GM12878 (cell line): Measurements from ENCODE around the gene ACTR1B. TPM values are rescaled to one million over a fixed set of nuclear protein-coding genes. Genes with fewer than 3 reads are reported as not detected.
"Not testable (repeated sequence)": the region's sequence is repeated elsewhere in the genome, so short reads cannot be mapped to it uniquely, and the experiment has no call there.

ENCODE experiments used
- ATAC-seq: fragments of 200-7000 bp; cut with Tn5 transposase; 3 replicates; pipeline ENCODE4 v1.9.1; 2020; ENCODE audit warnings: mild to moderate bottlenecking, moderate library complexity
- BruUV-seq: library from RNA; stranded (reverse); fragments of 400-500 nt; replicated peaks from 2 replicates; lab custom pipeline; 2021; lab: Mats Ljungman, UMichigan
- CTCF ChIA-PET: fragments of 300-600 bp; sonication (Branson Sonifier 250); formaldehyde crosslinking; extraction: SDS; loops from one replicate; lab custom pipeline; 2021; ENCODE audit warnings: inconsistent platforms; lab: Yijun Ruan, JAX
- POLR2A ChIA-PET: fragments of 350-600 bp; formaldehyde crosslinking; extraction: SDS; loops from one replicate; lab custom pipeline; 2021; ENCODE audit warnings: inconsistent platforms; lab: Charles Lee
- RAD21 ChIA-PET: fragments of 300-600 bp; sonication (Branson Sonifier 250); formaldehyde crosslinking; loops from one replicate; lab custom pipeline; 2023; ENCODE audit warnings: antibody characterized with exemption; ENCODE audit not compliant: unreplicated experiment; lab: Charles Lee
- SMC1A ChIA-PET: fragments of 300-600 bp; sonication (Branson Sonifier 250); formaldehyde crosslinking; loops from one replicate; lab custom pipeline; 2023; ENCODE audit not compliant: unreplicated experiment, uncharacterized antibody; lab: Charles Lee
- DNase-seq: peaks from one replicate; pipeline ENCODE4 v3.0.0-alpha.2; 2011; ENCODE audit warnings: low read depth, low spot score
- FAIRE-seq: peaks from 3 replicates; lab custom pipeline; 2011; peaks lifted over from hg19 to GRCh38; lab: Jason Lieb, UNC
- H2AFZ ChIP-seq: 2 replicates; pipeline ENCODE4 v1.6.0; 2011; ENCODE audit warnings: low read depth, low read length, control low read depth; ENCODE audit not compliant: control insufficient read depth
- H3K27ac ChIP-seq: 2 replicates; pipeline ENCODE4 v1.5.1; 2011; ENCODE audit warnings: control low read depth; ENCODE audit not compliant: control insufficient read depth, insufficient read depth
- H3K27me3 ChIP-seq, 2 experiments: replicated peaks in 1 of 2; 2 replicates each; pipeline versions ENCODE4 v1.6.0 to v1.6.1; 2011; ENCODE audit warnings: low read length in 1 of 2; ENCODE audit not compliant: control insufficient read depth in 2 of 2, insufficient read depth in 2 of 2
- H3K36me3 ChIP-seq, 2 experiments: 2 replicates each; pipeline ENCODE4 v1.5.1; 2011; ENCODE audit warnings: low read length in 1 of 2; ENCODE audit not compliant: control insufficient read depth in 2 of 2, insufficient read depth in 2 of 2
- H3K4me1 ChIP-seq: 2 replicates; pipeline ENCODE4 v1.6.1; 2011; ENCODE audit warnings: mild to moderate bottlenecking, low read length, moderate library complexity, mixed read lengths; ENCODE audit not compliant: control insufficient read depth, insufficient read depth
- H3K4me2 ChIP-seq: 2 replicates; pipeline ENCODE4 v1.6.0; 2011; ENCODE audit warnings: control low read depth; ENCODE audit not compliant: control insufficient read depth, insufficient read depth
- H3K4me3 ChIP-seq: fragments of 200-600 bp; sonication (generic); 2 replicates; pipeline ENCODE4 v1.5.1; 2016
- H3K79me2 ChIP-seq: 2 replicates; pipeline ENCODE4 v1.6.0; 2011; ENCODE audit warnings: low read length; ENCODE audit not compliant: control insufficient read depth, insufficient read depth
- H3K9ac ChIP-seq: 2 replicates; pipeline ENCODE4 v1.8.0; 2011; ENCODE audit warnings: low read length, control low read depth, mixed read lengths; ENCODE audit not compliant: control insufficient read depth, insufficient read depth
- H3K9me3 ChIP-seq: replicated peaks from 3 replicates; pipeline ENCODE4 v1.5.1; 2011; ENCODE audit warnings: mild to moderate bottlenecking, low read length; ENCODE audit not compliant: control insufficient read depth, insufficient read depth
- H4K20me1 ChIP-seq: 2 replicates; pipeline ENCODE4 v1.6.0; 2011; ENCODE audit not compliant: control insufficient read depth, insufficient read depth
- CEBPB ChIP-seq, 2 experiments: fragments of 150-350 bp in 1 of 2; IDR thresholded peaks; 2 replicates each; pipeline ENCODE4 v1.6.1; 2012 to 2014; ENCODE audit warnings: low read depth in 2 of 2, low read length in 2 of 2, borderline replicate concordance in 1 of 2, inconsistent platforms in 1 of 2
- CHD4 ChIP-seq: fragments of 200-600 bp; sonication (generic); IDR thresholded peaks from 2 replicates; pipeline ENCODE4 v1.6.1; 2016; ENCODE audit warnings: mild to moderate bottlenecking
- IRF3 ChIP-seq: fragments of 450-650 bp; IDR thresholded peaks from 2 replicates; pipeline ENCODE4 v1.6.1; 2014; ENCODE audit warnings: mild to moderate bottlenecking
- LARP7 ChIP-seq: fragments of 450-650 bp; IDR thresholded peaks from 2 replicates; pipeline ENCODE4 v1.6.1; 2017; ENCODE audit warnings: mild to moderate bottlenecking
- WGBS: methylation state at CpG from one replicate; pipeline ENCODE4 v1.1.6; 2016; ENCODE audit warnings: low lambda C conversion rate; ENCODE audit not compliant: insufficient replicate concordance, insufficient coverage; ENCODE audit errors: missing lambda C conversion rate; 5-methylcytosine and 5-hydroxymethylcytosine counted together
- in situ Hi-C: fragments of 300-500 bp; cut with MboI; formaldehyde crosslinking; loops from 9 replicates; pipeline ENCODE4 v1.14.3; 2018; ENCODE audit warnings: mixed read lengths
- intact Hi-C: fragments of 100-400 bp; cut with micrococcal nuclease; formaldehyde crosslinking; loops from one replicate; pipeline ENCODE4 v1.14.2; 2022; ENCODE audit not compliant: unreplicated experiment
- polyA plus RNA-seq, 11 experiments: library from polyadenylated mRNA; depleted of rRNA in 4 of 11; unstranded in 6 of 11; stranded (reverse) in 5 of 11; fragments of >200 nt; fragmentation: Nextera tagmentation in 4 of 11; fragmentation: Illumina TruSeq in 1 of 11; extraction: Ambion mirVana in 4 of 11; extraction: Trizol in 1 of 11; gene quantifications; 1 replicate in 1 of 11; 2 replicates in 10 of 11; pipeline versions ENCODE4 v1.2.1 to v1.2.3, GENCODE V29; 2011 to 2016; ENCODE audit warnings: inconsistent platforms in 2 of 11, missing spikeins in 2 of 11, low read depth in 1 of 11
- total RNA-seq, 4 experiments: library from RNA; depleted of rRNA in 3 of 4; stranded (reverse); fragments of >200 nt in 3 of 4; fragmentation: Illumina TruSeq in 1 of 4; extraction: Trizol in 1 of 4; gene quantifications; 2 replicates each; pipeline versions ENCODE4 v1.2.1 to v1.2.3, GENCODE V29; 2013 to 2021

The ACTR1B gene
- total and polyA plus RNA-seq, 10 of the 15 experiments (the other 5 are each of a cell fraction or from before 2014, with no cell fraction given): 1.3 to 62.8 (median 44.8) TPM

GRCh38 chr2:97617911-97618310 is 45.9 kb downstream of the ACTR1B start:
- POLR2A ChIA-PET: no interaction called here

GRCh38 chr2:97615746-97616145 is 48.1 kb downstream of the ACTR1B start:
- H3K9ac ChIP-seq, in situ Hi-C loops, H3K79me2 ChIP-seq, H3K27me3 ChIP-seq, RAD21 ChIA-PET, POLR2A ChIA-PET, H3K4me2 ChIP-seq, SMC1A ChIA-PET, DNase-seq, H2AFZ ChIP-seq, H3K4me1 ChIP-seq, BruUV-seq, H4K20me1 ChIP-seq, FAIRE-seq, H3K9me3 ChIP-seq, ATAC-seq, H3K27ac ChIP-seq, CTCF ChIA-PET, intact Hi-C loops, H3K4me3 ChIP-seq, H3K36me3 ChIP-seq: not testable (repeated sequence)
- 0% methylated on average over 2 of the region's 8 CpGs for WGBS

More at GRCh38 chr2:97617911-97618310, 45.9 kb downstream of the ACTR1B start:
- Histone ChIP-seq H3K36me3 (no peaks in the 10 kb centered on the region), H3K9me3 (no peaks in the 10 kb centered on the region), H3K4me2 (no peak overlapping the region), H4K20me1 (no peaks in the 10 kb centered on the region), H2AFZ (no peak overlapping the region), H3K9ac (no peak overlapping the region), H3K27me3 (no peaks in the 10 kb centered on the region)
- CTCF ChIA-PET: no interaction called here
- SMC1A ChIA-PET: no interaction called here
- TF ChIP-seq IRF3: no peak
- TF ChIP-seq CHD4: no peak
- no peak for TF ChIP-seq LARP7
- TF ChIP-seq CEBPB (IDR thresholded peaks at IDR 0.05; ENCODE audit: borderline replicate concordance in 1 of 2, low read depth in 2 of 2, low read length in 2 of 2): no peak
- TF ChIP-seq, all 136 proteins: peak for 0
- Histone ChIP-seq H3K4me1 (no peaks in the 10 kb centered on the region), H3K79me2 (no peaks in the 10 kb centered on the region), H3K27ac (no peak overlapping the region), H3K4me3 (no peak overlapping the region)
- BruUV-seq: no TSS peak
- no peak for FAIRE-seq
- no peak for ATAC-seq
- intact Hi-C loops (no loop called here), in situ Hi-C loops (no loop called here)
- RAD21 ChIA-PET: no interaction called here
- WGBS: no CpG with 5 or more reads among the region's 6 CpGs
- DNase-seq: no peak

DNA sequence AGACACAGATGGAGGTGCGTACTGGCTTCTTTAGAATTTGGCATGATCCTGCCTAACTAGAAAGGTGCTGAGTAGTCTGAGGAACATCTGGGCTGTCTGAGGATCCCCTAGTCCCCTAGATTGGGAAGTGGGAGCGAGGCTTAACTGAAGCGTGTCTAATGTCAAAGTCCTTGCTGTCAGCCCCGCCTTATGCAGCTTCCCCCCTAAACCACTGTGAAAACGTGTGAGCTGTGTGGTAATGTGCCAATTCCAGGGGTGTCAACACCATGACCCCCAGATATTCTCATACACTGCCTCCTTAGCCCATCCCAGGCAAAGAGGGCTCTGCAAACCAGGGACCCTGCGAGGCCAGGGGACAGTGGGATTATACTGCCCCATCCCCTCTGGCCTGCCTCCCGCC is 51.9 kb downstream of the ACTR1B start:
- H3K4me3 ChIP-seq, H2AFZ ChIP-seq, FAIRE-seq, H3K27me3 ChIP-seq, H3K27ac ChIP-seq, POLR2A ChIA-PET, intact Hi-C loops, H3K4me1 ChIP-seq, SMC1A ChIA-PET, H3K9ac ChIP-seq, BruUV-seq, H3K79me2 ChIP-seq, DNase-seq, CTCF ChIA-PET, H3K4me2 ChIP-seq, H3K36me3 ChIP-seq, RAD21 ChIA-PET, ATAC-seq, in situ Hi-C loops, H3K9me3 ChIP-seq, H4K20me1 ChIP-seq: not testable (repeated sequence)
- WGBS: no CpG with 5 or more reads among the region's 7 CpGs
